ENCODE data around the gene RNF113B.

Gene RNF113B

DNA sequence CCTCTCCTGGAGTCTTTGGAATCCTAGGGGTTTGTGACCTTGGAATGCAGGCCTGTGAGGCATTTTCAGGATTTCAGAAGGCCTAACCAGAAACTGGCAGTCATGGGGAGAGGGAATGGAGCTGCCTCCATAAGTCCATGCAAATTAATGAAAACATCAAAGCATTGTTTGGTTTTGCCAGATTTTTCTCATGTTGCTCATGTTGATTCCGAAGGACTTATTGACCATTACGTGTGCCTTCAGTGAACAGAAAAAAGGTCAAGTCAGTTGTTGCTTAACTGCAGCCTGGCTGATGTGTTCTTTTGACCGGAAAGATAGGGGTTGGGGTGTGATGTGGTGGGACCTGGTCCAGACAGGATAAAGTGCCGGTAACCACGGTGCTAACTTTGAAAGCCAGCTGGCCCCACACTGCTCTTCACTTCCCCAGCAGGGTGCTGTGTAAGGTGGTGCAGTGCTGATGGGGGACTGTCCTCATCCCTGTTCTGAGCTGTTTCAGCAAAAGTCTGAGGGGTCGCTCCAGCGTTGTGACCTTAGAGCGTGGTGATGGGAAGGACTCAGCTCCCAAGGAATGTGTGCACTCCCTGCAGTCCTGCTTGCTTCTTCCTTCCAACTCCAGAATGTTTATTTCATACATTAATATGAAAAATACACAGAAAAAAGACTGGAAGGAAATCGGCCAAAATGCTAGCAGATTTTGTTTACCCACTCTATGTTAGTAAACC is 3.5 kb downstream of the RNF113B start:
- DNase-seq: no peak

DNA sequence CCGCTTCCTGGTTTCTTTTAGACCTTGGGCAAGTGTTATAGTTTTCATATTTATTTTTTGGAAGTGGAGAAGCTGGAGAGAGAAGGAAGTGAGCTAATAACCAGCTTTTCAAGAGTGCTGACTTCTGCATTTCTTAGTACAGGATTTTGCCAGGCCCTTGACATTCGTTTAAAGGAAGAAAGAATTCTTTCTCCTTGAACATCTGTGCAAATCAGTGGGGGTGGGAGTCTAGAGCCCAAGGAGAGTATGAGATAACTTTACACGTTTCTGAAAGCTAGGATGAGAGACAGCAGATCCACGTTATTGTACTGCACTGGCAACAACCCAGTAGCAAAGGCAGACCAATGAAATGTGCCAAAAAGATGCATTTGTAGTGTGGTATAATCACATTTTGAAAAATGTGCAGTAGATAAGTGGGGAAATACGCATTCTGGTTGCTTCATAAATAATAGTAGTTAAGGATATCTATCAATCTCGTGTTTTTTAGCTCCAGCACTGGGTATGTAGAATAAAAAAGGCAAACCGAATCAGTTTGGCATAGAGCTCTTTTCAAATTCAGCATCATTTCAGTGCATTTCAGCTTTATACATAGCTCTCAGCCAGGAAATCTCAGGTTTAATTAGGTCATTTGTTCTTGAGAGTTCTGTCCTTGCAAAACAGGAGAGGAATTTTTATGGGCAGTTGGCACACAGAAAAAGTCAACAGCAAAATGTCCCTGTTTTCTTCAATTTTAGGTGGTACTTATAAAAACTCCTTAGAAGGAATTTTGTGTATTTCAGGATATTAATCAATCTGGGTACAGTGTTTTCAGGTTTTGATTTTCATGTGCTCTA is 4.3 kb downstream of the RNF113B start:
- no peak for DNase-seq

DNA sequence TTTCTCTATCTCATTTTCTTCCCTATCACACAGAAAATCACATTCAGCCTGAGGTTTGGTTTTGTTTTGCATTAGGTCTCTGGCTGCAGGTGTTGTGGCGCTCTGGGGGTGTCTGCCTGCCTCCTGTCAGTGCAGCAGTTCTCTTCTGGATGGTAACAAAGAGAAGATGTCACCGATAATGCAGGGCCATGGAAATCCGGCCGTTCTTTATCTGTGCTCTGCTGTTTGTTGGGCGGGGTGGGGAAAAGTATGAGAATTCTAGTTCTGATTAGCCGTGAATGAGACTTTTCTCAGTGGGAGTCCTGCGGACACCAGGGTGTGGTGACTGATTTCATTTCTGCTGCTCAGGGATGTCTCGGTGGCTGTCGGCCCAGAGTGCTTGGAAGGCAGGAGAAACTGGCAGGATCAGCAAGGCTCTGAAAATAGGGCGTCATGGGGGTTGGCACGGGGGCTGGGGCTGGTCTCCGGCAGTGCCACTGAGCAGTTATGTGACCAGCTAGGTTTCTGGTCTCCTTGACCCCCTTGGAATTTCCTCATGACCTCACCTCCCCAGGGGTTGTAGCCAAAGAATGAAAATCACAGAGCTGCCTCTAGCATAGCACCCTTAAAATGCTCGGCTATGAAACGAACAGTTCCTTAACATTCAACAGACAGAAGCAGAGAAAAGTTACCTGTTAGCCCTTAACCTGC is 5.0 kb downstream of the RNF113B start:
- DNase-seq: no peak

DNA sequence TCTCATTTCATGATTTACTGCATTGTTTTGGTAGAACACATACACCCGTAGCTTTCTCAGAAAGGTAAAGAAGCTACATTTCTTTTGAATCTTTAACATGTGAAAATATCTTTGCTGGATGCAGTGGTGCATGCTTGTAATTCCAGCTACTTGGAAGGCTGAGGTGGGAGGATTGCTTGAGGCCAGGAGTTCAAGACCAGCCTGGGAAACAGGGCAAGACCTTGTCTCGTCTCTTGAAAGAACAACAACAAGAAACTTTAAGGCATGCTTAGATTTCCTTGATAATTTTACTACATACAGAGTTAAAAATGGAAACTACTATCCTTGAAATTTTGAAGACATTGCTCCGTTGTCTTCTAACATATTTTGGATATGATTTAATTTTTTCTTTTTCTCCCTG is 7.7 kb downstream of the RNF113B start:
- no peak for DNase-seq

DNA sequence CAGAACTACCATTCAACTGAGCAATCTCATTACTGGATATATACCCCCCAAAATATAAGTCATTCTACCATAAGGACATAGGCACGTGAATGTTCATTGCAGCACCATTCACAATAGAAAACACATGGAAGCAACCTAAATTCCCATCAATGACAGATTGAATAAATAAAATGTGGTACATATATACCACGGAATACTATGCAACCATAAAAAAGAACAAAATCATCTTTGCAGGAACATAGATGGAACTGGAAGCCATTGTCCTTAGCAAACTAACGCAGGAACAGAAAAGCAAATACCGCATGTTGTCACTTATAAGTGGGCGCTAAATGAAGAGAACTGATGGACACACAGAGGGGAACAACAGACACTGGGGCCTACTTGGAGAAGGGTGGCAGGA is 14.1 kb downstream of the RNF113B start:
- DNase-seq: no peak

DNA sequence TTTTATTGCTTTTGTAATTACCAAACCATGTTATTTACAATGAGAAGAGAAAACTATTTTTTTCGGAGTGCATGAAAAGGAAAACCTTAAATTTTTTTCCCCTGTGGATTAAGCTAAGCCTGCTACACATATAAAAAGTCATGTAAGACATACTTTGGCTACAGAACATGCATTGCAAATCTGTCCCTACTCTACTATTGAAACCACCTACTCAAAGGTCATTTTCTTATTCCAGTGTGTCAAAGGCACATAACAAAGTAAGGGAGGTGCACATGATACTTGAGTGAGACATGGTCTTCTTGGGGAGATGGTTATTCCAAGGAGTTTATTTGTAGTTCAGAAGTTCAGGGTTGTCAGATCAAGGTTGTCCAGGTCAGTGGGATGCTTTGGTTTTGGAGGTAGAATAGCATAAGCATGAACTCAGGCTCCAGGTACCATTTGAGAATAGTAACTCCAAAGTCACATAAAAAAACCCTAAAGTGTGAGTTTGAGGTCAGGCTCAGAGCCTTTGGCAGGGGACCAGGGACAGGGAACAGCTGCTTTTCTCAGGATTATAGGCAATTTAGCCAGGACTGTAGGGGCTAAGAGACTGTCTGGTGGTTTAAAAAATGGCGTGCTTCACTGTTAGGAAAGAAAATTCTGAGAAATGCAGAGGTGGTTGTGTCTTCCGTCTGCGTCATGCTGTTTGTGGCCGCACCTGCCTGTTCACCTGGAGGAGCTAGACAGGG is 18.7 kb downstream of the RNF113B start:
- DNase-seq: no peak

DNA sequence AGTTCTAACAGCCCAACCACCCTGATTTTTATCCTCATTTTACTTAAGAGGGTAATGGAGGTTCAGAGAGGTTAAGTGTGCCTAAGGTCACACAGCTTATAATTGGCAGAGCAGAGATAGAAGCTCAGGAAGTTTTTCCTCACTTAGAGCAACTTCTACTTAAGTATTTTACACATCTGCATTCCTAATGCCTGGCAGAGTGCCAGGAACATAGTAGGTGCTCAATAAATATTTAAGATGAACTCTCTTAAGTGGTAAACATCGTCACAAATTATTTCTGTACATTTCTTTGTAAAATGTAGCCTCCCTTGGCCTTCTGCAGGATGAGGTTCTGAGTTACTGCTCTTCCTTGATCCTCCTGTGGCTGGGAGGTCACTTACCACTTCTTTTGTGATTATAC is 19.5 kb downstream of the RNF113B start:
- DNase-seq: no peak

DNA sequence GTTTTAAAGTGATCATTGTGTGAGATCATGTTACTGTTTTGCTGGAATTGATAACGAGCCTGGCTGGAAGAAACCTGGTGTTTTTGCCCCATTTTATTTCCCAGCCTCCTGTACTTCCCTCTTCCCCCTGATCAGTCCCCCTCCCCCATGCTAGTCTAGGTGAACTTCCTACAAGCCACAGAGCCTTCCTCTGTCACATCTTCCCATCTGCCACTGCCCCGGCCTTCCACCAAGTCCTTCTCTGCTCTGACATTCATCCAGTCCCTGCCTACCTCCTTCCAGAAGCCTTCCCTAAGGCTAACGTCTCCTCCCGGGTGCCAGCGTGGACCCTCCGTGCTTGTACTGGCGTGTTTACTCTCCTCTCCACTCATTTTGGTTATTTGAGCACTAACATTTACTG is 19.9 kb downstream of the RNF113B start:
- no peak for DNase-seq

DNA sequence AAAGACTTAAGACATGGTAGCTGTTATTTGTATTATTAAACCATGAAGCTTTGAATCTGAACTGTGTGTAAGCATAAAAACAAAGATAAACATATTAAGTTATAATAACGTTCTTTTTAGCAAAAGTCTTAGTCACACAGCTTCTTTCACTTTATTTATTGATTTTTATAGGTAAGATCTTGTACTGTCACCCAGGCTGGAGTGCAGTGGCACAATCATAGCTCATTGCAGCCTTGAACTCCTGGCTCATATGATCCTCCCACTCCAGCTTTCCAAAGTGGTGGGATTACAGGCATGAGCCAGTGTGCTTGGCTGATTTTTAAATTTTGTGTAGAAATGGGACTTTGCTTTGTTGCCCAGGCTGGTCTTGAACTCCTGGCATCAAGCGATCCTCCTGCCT is 20.8 kb downstream of the RNF113B start:
- no peak for DNase-seq

DNA sequence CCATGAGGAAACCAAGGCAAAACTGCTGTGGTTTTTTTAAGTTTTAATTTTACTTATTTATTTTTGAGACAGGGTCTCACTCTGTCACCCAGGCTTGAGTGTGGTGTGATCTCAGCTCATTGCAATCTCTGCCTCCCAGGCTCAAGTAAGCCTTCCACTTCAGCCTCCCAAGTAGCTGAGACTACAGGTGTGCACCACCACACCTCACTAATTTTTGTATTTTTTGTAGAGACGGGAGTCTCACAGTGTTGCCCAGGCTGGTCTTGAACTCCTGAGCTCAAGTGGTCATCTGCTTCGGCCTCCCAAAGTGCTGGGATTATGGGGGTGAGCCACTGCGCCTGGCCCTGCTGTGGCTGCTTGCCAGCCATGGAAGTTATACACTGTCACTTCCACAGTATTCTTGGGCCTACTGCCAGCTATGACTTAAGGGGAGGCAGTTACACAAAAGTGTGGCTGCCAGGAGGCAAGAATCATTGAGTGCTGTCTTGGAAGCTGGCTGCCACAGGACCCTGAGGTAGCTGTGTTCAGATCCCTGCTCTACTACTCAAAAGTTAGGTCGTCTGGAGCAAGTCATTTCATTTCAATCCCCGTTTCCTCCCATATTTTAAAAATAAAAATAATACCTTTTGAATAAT is 21.5 kb downstream of the RNF113B start:
- no peak for DNase-seq

DNA sequence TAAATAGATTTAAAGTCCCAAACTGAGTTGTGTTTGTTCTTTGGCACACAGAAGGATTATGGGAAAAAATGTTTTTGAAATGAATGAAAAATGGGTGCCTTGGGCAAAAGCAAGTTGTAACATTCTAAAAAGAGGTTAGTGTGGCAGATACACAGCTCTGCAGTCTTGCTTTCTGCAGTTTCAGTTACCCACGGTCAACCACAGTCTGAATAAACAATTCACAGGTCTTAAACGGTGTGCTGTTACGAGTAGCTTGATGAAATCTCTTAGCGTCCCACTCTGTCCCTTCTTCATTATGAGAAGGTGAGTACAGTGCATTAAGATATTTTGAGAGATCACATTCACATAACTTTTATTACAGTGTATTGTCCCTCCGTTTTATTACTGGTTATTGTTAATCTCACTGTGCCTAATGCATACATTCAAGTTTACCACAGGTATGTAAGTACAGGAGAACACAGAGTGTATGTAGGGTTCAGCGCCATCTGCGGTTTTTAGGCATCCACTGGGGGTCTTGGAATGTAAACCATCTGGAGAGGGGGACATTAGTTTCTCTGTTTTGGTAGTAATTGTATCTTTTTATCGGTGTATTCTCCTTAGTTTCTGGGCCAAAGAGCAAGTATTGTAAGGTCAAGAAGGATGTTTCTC is 26.1 kb downstream of the RNF113B start:
- DNase-seq: no peak

DNA sequence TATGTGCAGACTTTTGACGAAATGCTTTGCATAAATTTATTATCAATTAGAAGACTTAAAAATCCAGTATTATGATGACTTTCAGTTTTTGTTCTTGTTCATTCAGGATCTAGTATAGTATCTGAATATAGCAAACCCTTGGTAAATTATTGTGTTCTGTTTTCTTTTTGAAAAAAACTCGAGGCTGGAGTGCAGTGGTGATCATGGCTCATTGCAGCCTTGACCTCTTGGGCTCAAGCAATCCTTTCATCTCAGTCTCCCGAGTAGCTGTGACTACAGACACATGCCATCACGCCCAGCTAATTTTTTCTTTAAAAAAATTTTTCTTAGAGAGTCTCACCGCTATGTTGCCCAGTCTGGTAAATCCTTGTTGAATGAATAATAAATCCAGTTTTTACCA is 29.5 kb downstream of the RNF113B start:
- no peak for DNase-seq

DNA sequence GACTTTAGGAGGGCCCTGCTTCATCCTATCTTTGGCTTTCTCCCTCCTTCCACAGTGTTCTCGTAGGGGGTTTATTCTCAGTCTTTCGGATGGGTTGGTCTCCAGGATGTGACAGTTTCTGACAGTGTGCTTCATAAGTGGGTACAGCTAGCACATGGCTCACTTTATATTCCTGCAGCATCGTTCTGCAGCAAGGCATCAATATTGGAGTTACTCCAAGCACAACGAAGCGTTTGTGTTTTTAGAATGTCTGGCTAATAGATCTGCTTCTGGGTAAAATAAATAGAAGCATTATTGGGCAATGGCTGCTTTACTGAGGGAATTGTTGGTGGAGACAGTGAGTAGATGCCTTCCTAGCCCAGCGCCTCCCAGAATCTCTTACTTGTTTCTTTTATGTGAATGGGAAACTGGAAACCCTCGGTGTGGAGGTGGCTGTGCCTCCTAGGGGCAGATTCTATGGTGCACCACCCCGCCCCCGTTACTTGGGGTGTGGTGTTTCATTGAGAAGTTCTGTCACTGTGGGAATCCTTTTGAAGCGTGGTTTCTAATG is 32.2 kb downstream of the RNF113B start:
- DNase-seq: no peak

DNA sequence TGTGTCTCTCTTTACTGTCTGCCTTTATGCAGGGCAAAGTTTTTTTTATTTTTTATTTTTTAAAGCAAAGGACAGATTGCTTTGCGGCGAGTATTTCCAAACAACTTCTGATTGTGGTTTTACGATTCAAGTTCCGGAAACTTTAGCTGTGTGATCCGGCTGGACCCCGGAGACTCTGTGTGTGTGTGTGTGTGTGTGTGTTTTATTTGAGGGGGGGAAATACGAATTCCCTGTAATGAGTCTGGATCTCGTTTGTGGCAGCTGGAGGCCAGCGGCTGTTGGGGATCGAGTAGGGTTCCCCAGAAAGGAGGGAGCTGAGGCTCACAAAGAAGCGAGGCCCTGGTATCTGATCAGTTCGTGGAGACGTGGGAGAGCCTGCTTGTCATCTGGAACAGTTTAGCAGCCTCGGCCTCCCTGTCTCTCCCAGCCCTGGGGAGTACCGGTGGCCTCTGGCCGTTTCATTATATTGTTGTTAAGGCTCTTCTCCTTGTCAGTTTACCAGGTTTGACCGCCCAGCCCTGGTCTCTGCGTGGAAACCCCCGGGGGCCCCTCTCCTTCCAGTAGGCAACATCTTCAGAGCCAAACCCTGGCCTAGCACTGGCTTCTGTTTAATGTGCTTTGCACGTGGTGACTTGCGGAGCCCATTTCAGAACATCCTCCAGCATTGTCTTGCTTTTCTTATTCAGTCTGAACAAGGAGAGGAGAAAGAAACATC is 32.9 kb downstream of the RNF113B start:
- no peak for DNase-seq

DNA sequence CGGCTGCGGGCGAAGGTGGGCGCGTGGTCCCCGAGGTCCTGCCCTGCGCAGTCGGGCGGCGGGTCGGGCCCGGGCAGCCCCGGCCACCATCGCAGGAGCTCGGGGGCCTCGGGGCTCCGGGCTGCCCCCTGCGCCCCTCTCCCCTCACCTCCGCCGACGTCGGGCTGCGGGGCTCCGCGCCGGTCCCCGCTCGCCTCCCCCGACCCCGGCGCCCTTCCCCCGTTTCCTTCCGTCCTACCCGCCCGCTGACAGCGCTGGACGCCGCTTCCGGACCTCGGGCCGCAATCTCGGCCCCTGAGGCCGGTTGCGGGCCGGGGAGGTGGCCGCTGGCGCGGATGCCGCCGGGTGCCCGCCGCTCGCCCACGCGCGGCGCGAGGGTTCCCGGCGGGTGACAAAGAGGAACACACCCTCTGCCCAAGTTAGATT is 33.5 kb downstream of the RNF113B start:
- DNase-seq: no peak

DNA sequence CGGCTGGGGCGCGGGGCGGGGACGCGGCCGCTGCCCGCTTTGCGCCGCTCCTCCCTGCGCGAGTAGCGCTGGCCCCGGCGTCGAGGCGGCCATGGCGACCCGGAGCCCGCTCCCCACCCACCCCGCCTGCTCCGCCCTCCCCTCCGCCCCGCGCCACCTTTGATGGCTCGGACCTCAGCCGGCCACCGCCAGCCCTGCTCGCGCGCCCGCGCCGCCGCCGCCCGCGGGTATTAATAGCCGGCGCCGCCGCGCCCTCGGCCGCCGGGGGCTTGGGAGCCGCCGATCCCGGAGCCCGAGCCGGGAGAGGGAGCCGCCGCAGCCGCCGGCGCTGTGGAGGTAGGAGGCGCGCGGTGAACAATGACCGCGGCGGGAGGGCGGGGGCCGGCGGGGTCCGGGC is 33.9 kb downstream of the RNF113B start:
- DNase-seq: no peak

DNA sequence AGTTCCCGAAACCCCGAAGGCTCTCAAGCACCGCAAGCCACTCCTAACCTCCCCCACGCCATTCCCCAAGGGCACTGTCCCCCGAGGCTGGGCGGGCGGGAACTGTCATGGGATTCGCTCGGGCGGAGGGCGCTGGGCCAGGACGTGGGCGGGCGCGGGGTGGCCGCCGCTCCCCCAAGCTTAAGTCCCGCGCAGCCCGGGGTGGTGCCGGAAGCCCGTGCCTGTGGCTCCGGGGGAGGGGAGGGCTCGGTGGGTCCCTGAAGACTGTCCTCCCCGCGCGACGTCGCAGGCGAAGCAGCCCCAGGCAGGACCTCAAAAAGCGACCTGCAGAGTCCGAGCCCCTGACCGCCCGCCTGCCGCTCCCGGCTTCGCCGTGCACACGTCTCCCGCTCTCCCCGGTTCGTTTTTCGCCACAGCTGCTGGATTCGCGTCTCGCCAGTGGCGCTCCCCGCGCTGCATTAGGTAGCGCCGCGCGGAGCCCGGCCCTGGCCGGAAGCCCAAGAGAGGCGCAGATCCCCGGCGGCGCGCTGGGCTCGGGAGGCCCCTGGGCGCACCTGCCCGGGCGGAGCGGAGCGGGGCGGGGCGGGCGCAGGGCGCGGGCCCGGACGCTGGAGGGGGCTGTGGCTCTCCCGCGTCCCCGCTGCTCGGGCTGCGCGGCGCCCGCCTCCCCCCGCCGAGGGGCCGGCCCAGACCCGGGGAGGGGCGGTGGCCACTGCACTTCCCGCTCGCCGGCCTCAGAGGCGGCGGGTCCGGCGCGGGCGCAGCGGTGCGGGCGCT is 34.5 kb downstream of the RNF113B start, which contains the start of gene FARP1:
TSS of gene FARP1 (plus strand) at position 715 of the 777 bp plus-strand sequence. CDS start 70,149 bp downstream, outside the sequence.
- no peak for DNase-seq

DNA sequence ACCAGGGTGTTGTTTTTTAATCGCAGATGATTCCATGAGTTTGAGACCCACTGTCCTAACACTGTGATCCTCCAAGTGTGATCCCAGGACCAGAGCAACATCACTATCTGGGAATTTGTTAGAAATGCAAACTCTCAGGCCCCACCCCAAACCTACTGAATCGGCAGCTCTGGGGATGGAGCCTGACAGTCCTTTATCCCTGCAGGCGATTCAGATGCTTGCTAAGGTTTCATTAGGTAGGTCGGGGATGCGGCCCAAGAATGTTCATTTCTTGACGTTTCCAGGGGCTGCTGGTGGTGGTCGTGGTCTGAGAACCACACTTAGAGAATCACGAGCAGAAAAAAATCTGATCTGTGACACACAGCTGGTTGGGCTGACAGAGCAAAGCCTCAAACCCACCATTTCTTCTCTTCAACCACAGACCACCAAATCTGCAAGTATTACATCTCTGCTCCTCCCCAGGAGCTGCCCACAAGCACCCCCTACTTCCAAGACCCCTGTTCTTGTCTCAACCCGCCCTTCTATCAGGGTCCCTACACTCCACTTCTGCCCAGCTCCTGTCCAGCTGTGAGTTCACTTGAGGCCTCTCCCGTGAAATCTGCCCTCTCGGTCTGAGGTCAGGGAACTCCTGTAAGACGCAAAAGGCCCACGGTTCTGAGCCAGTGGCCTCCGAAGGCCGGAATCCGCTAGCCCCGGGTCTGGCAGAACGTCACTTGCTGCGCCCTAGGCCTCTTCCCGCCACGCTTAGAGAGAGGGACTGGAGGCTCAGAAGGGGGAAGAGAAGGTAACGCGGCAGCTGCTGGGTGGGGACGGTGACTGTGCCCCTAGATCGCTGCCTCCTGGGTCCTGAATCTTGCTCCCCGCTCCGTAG is 35.3 kb downstream of the RNF113B start:
- no peak for DNase-seq

DNA sequence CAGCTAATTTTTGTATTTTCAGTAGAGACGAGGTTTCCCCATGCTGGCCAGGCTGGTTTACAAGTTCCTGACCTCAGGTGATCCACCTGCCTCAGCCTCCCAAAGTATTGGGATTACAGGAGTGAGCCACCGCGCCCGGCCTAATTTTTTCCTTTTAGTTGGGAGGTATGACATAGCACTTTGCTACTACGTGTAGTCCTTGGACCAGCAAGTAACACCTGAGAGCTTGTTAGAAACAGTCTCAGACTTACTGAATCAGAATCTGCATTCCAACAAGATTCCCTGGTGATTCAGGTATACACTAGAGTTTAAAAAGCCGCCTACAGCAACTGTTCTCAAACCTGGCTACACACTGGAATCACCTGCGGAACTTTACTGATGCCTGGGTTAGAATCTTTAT is 36.0 kb downstream of the RNF113B start:
- DNase-seq: no peak
